CD4-positive, alpha-beta memory T cell (primary cell): Measurements from ENCODE around the gene GRK6. TPM values are rescaled to one million over a fixed set of nuclear protein-coding genes. Genes with fewer than 3 reads are reported as not detected.

Experiments used
- CTCF ChIA-PET: fragments of 350-600 bp; sonication (Branson Sonifier 250); formaldehyde crosslinking; loops from one replicate; lab custom pipeline; 2021; ENCODE audit warnings: inconsistent platforms; ENCODE audit not compliant: partially characterized antibody; lab: Charles Lee
- POLR2A ChIA-PET: fragments of 350-600 bp; sonication (Branson Sonifier 250); formaldehyde crosslinking; loops from one replicate; lab custom pipeline; 2021; ENCODE audit not compliant: partially characterized antibody; lab: Charles Lee
- DNase-seq, 5 donors: peaks; one replicate each; pipeline versions ENCODE4 v3.0.0 to v3.0.0-alpha.2; 2020 to 2022; ENCODE audit warnings: mixed read lengths in 1 of 5
- H3K27ac ChIP-seq: one replicate; pipeline ENCODE4 v1.7.0; 2013; ENCODE audit warnings: low read depth, low read length
- H3K27me3 ChIP-seq: 2 replicates; pipeline ENCODE4 v1.7.0; 2013; ENCODE audit warnings: mild to moderate bottlenecking, low read length, moderate library complexity; ENCODE audit not compliant: insufficient read depth
- H3K36me3 ChIP-seq: 2 replicates; pipeline ENCODE4 v1.7.0; 2013; ENCODE audit warnings: mild to moderate bottlenecking, low read length, moderate library complexity; ENCODE audit not compliant: insufficient read depth
- H3K4me1 ChIP-seq: 2 replicates; pipeline ENCODE4 v1.7.0; 2013; ENCODE audit warnings: mild to moderate bottlenecking, low read length, moderate library complexity; ENCODE audit not compliant: insufficient read depth
- H3K4me3 ChIP-seq, 2 donors: one replicate each; pipeline ENCODE4 v1.7.0; 2013; ENCODE audit warnings: low read length in 2 of 2, mild to moderate bottlenecking in 1 of 2
- H3K9me3 ChIP-seq, 2 donors: one replicate each; pipeline ENCODE4 v1.7.0; 2013; ENCODE audit warnings: low read length in 2 of 2, control low read depth in 1 of 2; ENCODE audit not compliant: control insufficient read depth in 1 of 2
- H3K27ac Mint-ChIP-seq, 7 donors: one replicate each; pipeline ENCODE4 v1.8.0; 2020 to 2021; ENCODE audit warnings: mixed read lengths in 7 of 7, mild to moderate bottlenecking in 6 of 7, inconsistent platforms in 3 of 7, moderate library complexity in 3 of 7
- H3K27me3 Mint-ChIP-seq, 2 donors: one replicate each; pipeline ENCODE4 v1.8.0; 2020 to 2021; ENCODE audit warnings: mixed read lengths in 2 of 2
- H3K36me3 Mint-ChIP-seq, 2 donors: one replicate each; pipeline ENCODE4 v1.8.0; 2020 to 2021; ENCODE audit warnings: mixed read lengths in 2 of 2, inconsistent platforms in 1 of 2, mild to moderate bottlenecking in 1 of 2
- H3K4me1 Mint-ChIP-seq, 4 donors: one replicate each; pipeline ENCODE4 v1.8.0; 2020 to 2021; ENCODE audit warnings: mixed read lengths in 4 of 4, mild to moderate bottlenecking in 1 of 4
- H3K4me3 Mint-ChIP-seq, 8 donors: one replicate each; pipeline ENCODE4 v1.8.0; 2020 to 2021; ENCODE audit warnings: mixed read lengths in 8 of 8, mild to moderate bottlenecking in 7 of 8, moderate library complexity in 6 of 8, inconsistent platforms in 3 of 8
- H3K9me3 Mint-ChIP-seq, 8 donors: one replicate each; pipeline ENCODE4 v1.8.0; 2020 to 2021; ENCODE audit warnings: mixed read lengths in 8 of 8, mild to moderate bottlenecking in 5 of 8, inconsistent platforms in 3 of 8, moderate library complexity in 1 of 8
- intact Hi-C: fragments of 100-400 bp; cut with micrococcal nuclease; formaldehyde crosslinking; loops from one replicate; pipeline ENCODE4 v1.15.1; 2023
- polyA plus RNA-seq, 2 donors: library from polyadenylated mRNA; unstranded; fragments of 300-500 nt; fragmentation: Illumina TruSeq; gene quantifications; one replicate each; pipeline ENCODE4 v1.2.3, GENCODE V29; 2021
- total RNA-seq, 2 experiments: library from RNA; stranded (reverse); gene quantifications; one replicate each; pipeline ENCODE4 v1.2.3, GENCODE V29; 2021

The GRK6 gene
- total and polyA plus RNA-seq, 4 experiments from 2014 or later = 72.4 to 203 (median 190) TPM

DNA sequence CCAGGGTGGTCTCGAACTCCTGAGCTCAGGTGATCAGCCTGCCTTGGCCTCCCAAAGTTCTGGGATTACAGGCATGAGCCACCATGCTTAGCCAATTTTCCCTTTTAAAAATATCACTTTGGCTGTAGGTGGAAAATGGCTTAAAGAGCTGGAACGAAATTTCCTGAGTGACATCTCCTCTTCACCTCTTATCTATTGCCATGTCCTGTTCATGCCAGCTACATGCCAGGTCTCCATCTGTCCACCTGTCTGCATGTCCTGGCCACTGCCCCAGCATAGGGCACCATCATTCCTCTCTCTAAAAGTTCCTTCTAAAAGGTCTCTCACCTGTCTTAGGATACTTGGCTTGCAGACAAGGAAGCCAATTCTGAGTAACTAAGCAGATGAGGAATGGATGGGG is 2.8 kb upstream of the GRK6 start:
- Mint-ChIP-seq H3K27ac (peak overlapping the region in 2 of 7 donors; percentile 72 to 96), H3K27me3 (no peaks in the 10 kb centered on the region), H3K36me3 (peaks cover 0 to 11% of the 10 kb centered on the region in 2 donors), H3K9me3 (peaks cover 0 to 5% (median 0%) of the 10 kb centered on the region in 8 donors), H3K4me1 (peaks cover 9 to 42% (median 23%) of the 10 kb centered on the region in 4 donors), H3K4me3 (no peak overlapping the region)
- no peak overlapping the region for H3K27ac ChIP-seq
- no peaks in the 10 kb centered on the region for H3K36me3 ChIP-seq
- ChIA-PET CTCF (interaction anchor here (0.9 to 14.2 kb wide), 5 partner anchors 9 to 34 kb away, joined by 5 to 307 read pairs (median 9); partner anchors contain the start of genes F12 and PFN3), POLR2A (interaction anchor here (0.8 to 14.3 kb wide), 5 partner anchors 9 to 72 kb away, joined by 3 to 1171 read pairs (median 109); partner anchors contain the start of genes LMAN2 and PRR7)
- DNase-seq = no peak
- no peak overlapping the region for H3K4me3 ChIP-seq
- H3K4me1 ChIP-seq = peaks cover 30% of the 10 kb centered on the region
- H3K9me3 ChIP-seq = no peaks in the 10 kb centered on the region
- intact Hi-C loops = no loop called here
- no peaks in the 10 kb centered on the region for H3K27me3 ChIP-seq

DNA sequence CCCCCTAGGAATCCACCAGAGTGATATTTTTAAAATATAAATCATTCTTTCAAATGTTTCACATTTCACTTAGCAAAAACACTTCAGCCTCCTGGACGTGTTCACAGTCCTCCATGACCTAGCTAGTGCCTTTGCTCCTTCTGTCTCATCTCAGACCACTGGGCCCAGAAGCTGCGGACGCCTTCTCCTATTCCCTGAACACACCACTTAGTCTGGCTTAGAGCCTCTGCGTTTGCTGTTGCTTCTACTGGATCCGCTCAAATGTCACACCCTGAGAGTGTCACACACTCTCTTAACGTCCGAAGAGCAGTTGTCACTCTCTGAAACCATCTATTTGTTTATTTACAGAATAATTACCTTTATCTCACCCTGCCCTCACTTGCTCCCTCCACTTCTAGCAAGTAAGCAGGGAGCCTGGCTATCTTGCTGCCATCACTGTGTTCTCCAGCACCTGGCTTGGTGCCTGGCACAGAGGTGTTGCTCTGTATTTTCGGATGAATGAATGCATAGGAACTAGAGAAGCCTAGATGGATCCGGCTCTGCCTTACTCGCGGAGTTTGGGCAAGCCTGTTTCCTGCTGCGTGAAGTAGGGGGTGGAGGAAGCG is 1.2 kb upstream of the GRK6 start:
- CTCF ChIA-PET = interaction anchor here (0.9 to 14.2 kb wide), 7 partner anchors 11 to 115 kb away, joined by 4 to 307 read pairs (median 55); partner anchors contain the start of genes F12, PFN3 and PRR7

DNA sequence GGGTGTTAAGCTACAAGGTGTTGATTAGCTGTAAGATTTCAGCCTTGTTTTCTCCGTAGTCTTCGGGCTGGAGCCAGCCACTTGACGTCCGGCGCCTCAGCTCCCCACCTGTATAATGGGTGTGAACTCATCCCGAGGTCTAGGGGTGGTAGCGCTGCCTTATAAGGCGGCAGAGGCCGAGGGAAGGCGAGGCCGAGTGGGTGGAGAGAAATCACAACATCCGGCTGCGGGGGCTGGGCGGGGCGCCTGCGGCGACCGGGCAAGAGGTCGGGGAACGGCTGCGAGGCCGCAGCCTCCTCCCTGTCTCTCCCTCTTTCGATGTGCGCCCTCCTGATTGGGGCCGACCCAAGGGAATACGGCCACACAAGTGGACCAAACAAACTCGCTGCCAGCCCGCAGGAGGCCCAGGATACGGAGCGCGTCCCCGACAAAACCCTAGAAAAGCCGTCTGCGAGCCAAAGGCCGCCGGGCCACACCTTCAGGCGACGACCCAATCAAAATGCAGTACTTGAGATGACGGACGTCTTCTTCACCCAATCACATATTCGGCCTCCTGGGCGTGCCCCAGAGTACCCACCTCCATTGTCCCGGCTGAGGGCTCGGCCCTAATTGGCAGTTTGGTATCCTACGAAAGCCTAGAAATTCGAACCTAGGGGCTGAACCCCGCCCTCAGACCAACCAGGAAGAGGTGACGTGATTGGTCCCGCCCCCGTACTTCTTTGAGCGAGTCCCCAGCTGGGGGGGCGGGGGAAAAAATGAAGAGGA is 493 bp upstream of the GRK6 start:
- peak overlapping the region; percentile 89 to 96 (median 92) for H3K4me3 Mint-ChIP-seq
- peak; percentile 99 to 100 (median 100) for DNase-seq
- POLR2A ChIA-PET = interaction anchor here (0.5 to 14.3 kb wide), 22 partner anchors 7 to 888 kb away, joined by 3 to 1171 read pairs (median 6); partner anchors contain the start of genes F12, LMAN2, PDLIM7 and PRR7
- H3K4me3 ChIP-seq = peak overlapping the region; percentile 21 to 53
- peaks cover 0 to 5% (median 0%) of the 10 kb centered on the region in 8 donors for H3K9me3 Mint-ChIP-seq
- peaks cover 52% of the 10 kb centered on the region for H3K4me1 ChIP-seq
- CTCF ChIA-PET = interaction anchor here (0.9 to 14.2 kb wide), 7 partner anchors 11 to 116 kb away, joined by 4 to 307 read pairs (median 55); partner anchors contain the start of genes F12, PFN3 and PRR7
- intact Hi-C loops = loop anchor here (1.0 kb wide), 7 partner anchors 8 to 71 kb away; partner anchors contain the start of genes PDLIM7, PRR7 and RGS14
- no peaks in the 10 kb centered on the region for H3K27me3 Mint-ChIP-seq
- H3K27ac ChIP-seq = peak overlapping the region; percentile 65
- peaks cover 31 to 65% (median 44%) of the 10 kb centered on the region in 4 donors for H3K4me1 Mint-ChIP-seq
- H3K36me3 ChIP-seq = peaks cover 14% of the 10 kb centered on the region
- peak overlapping the region; percentile 91 to 99 (median 99) for H3K27ac Mint-ChIP-seq
- H3K27me3 ChIP-seq = no peaks in the 10 kb centered on the region
- no peaks in the 10 kb centered on the region for H3K9me3 ChIP-seq
- H3K36me3 Mint-ChIP-seq = peaks cover 16 to 30% of the 10 kb centered on the region in 2 donors

More for the DNA sequence above, 1.2 kb upstream of the GRK6 start:
- H3K9me3 Mint-ChIP-seq = peaks cover 0 to 5% (median 0%) of the 10 kb centered on the region in 8 donors
- peak overlapping the region; percentile 21 to 53 for H3K4me3 ChIP-seq
- intact Hi-C loops = no loop called here
- H3K36me3 Mint-ChIP-seq = peaks cover 9 to 24% of the 10 kb centered on the region in 2 donors
- POLR2A ChIA-PET = interaction anchor here (1.3 to 14.3 kb wide), 15 partner anchors 8 to 73 kb away, joined by 3 to 1171 read pairs (median 7); partner anchors contain the start of genes F12, LMAN2, PDLIM7 and PRR7
- H3K27ac ChIP-seq = peak overlapping the region; percentile 65
- H3K36me3 ChIP-seq = peaks cover 7% of the 10 kb centered on the region
- peaks cover 45% of the 10 kb centered on the region for H3K4me1 ChIP-seq
- H3K9me3 ChIP-seq = no peaks in the 10 kb centered on the region
- no peaks in the 10 kb centered on the region for H3K27me3 ChIP-seq
- no peak for DNase-seq
- H3K4me3 Mint-ChIP-seq = peak overlapping the region; percentile 89 to 96 (median 92)
- peaks cover 24 to 58% (median 38%) of the 10 kb centered on the region in 4 donors for H3K4me1 Mint-ChIP-seq
- no peaks in the 10 kb centered on the region for H3K27me3 Mint-ChIP-seq
- peak overlapping the region; percentile 91 to 99 (median 99) for H3K27ac Mint-ChIP-seq

DNA sequence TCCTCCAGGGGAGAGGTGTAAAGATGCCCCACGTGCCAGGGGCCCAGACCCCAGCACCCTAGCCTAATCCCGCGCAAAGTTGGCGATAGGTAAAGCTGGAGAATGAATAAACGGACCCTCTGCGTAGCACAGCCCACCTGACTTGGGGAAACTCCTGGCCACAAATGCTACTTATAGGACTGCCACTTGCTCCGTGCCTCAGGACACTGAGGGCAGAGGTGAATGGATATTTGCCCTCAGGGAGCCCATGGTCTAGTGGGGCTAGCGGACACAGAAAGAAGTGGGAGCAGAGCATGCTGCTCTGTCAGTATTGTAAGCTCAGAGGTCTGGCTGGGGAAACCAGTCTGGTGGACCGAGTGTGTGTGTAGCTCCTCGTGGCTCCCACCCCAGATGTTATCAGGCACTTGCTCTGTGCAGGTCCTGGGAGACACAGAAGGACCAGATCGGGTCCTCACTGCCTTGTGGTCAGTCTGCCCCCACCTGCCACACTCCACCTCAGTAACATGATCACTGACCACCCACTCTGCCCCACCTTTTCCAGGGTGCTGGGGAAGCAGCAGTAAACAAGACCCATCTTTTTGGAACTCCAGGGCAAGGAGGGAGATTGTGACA is 841 bp downstream of the GRK6 start:
- DNase-seq = no peak
- H3K27me3 Mint-ChIP-seq = no peaks in the 10 kb centered on the region
- peaks cover 22 to 40% of the 10 kb centered on the region in 2 donors for H3K36me3 Mint-ChIP-seq
- intact Hi-C loops = no loop called here
- Histone ChIP-seq H3K4me3 (peak overlapping the region; percentile 74 to 87), H3K4me1 (peaks cover 65% of the 10 kb centered on the region), H3K27ac (peak overlapping the region; percentile 87), H3K27me3 (no peaks in the 10 kb centered on the region), H3K9me3 (no peaks in the 10 kb centered on the region), H3K36me3 (peaks cover 23% of the 10 kb centered on the region)
- POLR2A ChIA-PET = interaction anchor here (1.3 to 14.3 kb wide), 11 partner anchors 13 to 889 kb away, joined by 3 to 1171 read pairs (median 7); partner anchors contain the start of genes F12, PRELID1, PRR7 and RAB24
- peaks cover 36 to 78% (median 54%) of the 10 kb centered on the region in 4 donors for H3K4me1 Mint-ChIP-seq
- H3K9me3 Mint-ChIP-seq = peaks cover 0 to 5% (median 0%) of the 10 kb centered on the region in 8 donors
- peak overlapping the region; percentile 91 to 99 (median 96) for H3K27ac Mint-ChIP-seq
- CTCF ChIA-PET = interaction anchor here (1.1 to 14.2 kb wide), 5 partner anchors 18 to 37 kb away, joined by 3 to 307 read pairs (median 108); partner anchors contain the start of genes F12, PFN3 and PRR7
- H3K4me3 Mint-ChIP-seq = peak overlapping the region; percentile 85 to 97 (median 95)

DNA sequence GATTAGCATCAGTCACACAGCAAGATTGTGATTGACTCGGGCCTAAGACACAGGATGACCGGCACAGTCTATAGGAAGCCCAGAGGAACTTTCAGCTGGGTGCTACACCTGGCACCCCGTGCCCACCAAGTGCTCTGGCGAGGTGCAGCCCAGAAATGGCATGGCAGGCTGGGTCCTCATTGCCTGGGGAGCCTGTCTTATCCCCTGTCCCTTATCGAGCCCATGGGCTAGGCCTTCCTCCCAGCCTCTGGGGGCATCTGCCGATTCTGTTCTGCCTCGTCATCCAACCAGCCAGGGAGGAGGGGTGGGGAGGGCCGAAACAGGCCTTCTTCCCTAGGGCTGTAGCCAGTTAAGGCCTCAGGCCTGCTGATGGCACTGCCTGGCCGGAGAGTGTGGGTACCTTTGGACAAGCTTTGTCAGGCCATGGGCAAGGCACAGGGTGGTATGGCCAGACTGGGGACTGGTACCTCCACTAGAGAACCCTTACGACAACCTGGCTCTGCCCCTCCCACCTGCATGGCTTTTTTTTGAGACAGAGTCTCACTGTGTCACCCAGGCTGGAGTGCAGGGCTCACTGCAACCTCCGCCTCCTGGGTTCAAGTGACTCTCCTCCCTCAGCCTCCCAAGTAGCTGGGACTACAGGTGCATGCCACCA is 1.6 kb downstream of the GRK6 start:
- Mint-ChIP-seq H3K4me3 (peak overlapping the region; percentile 85 to 97 (median 95)), H3K9me3 (peaks cover 0 to 5% (median 0%) of the 10 kb centered on the region in 8 donors), H3K36me3 (peaks cover 22 to 41% of the 10 kb centered on the region in 2 donors)

More for the DNA sequence above, 1.6 kb downstream of the GRK6 start:
- Mint-ChIP-seq H3K4me1 (peaks cover 36 to 82% (median 57%) of the 10 kb centered on the region in 4 donors), H3K27ac (peak overlapping the region; percentile 91 to 99 (median 96)), H3K27me3 (no peaks in the 10 kb centered on the region)
- Histone ChIP-seq H3K27me3 (no peaks in the 10 kb centered on the region), H3K9me3 (no peaks in the 10 kb centered on the region), H3K4me3 (peak overlapping the region; percentile 74 to 87), H3K27ac (peak overlapping the region; percentile 87), H3K36me3 (peaks cover 31% of the 10 kb centered on the region), H3K4me1 (peaks cover 73% of the 10 kb centered on the region)
- POLR2A ChIA-PET = interaction anchor here (0.9 to 14.3 kb wide), 11 partner anchors 13 to 274 kb away, joined by 3 to 1171 read pairs (median 7); partner anchors contain the start of genes F12, LMAN2, PRELID1 and PRR7
- CTCF ChIA-PET = interaction anchor here (1.1 to 14.2 kb wide), 8 partner anchors 11 to 59 kb away, joined by 3 to 307 read pairs (median 30); partner anchors contain the start of genes F12, PFN3 and PRR7
- peak in 1 of 5 donors; percentile 28 for DNase-seq
- intact Hi-C loops = no loop called here
